ENCODE measurements around the gene PTEN. TPM values are rescaled to one million over a fixed set of nuclear protein-coding genes. Genes with fewer than 3 reads are reported as not detected.

The PTEN gene
- total RNA-seq, 6 experiments from 2014 or later = 49.3 to 72.7 (median 63.5) TPM

DNA sequence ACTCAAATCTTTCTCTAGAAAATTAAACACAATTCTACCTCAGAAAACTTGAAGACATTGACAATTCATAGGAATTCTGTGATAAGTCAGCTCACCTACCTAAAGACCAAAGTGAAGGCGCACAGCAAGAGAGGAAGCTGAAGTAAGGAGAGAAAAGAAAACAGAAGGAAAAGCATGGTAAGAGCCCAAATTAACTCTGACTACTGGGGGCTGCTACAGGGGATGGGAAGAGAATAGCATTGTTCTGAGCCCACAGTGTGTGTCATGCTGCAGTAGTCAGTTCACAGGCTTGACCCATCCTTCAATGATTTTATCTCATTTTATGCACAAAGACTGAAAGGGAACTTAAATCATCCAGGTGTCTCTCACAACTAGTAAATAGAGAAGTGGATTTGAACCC lies 111.3 kb downstream of the PTEN start:
- TF ChIP-seq CTCF (IDR thresholded peaks at IDR 0.05) = no peak
- H3K9me3 Mint-ChIP-seq = no peaks in the 10 kb centered on the region
- peaks cover 44% of the 10 kb centered on the region for H3K4me1 Mint-ChIP-seq (ENCODE audit: low read depth)
- no peak overlapping the region; the same call in 1 of the 2 replicates for H3K27ac Mint-ChIP-seq
- no peak overlapping the region for H3K4me3 Mint-ChIP-seq
- H3K27me3 Mint-ChIP-seq (ENCODE audit: insufficient read depth) = 0 out of 2 replicates have a peak, but pooled peaks cover 3% of the 10 kb centered on the region
- no peak for DNase-seq
- H3K36me3 Mint-ChIP-seq (ENCODE audit: low read depth) = peaks cover 6% of the 10 kb centered on the region

DNA sequence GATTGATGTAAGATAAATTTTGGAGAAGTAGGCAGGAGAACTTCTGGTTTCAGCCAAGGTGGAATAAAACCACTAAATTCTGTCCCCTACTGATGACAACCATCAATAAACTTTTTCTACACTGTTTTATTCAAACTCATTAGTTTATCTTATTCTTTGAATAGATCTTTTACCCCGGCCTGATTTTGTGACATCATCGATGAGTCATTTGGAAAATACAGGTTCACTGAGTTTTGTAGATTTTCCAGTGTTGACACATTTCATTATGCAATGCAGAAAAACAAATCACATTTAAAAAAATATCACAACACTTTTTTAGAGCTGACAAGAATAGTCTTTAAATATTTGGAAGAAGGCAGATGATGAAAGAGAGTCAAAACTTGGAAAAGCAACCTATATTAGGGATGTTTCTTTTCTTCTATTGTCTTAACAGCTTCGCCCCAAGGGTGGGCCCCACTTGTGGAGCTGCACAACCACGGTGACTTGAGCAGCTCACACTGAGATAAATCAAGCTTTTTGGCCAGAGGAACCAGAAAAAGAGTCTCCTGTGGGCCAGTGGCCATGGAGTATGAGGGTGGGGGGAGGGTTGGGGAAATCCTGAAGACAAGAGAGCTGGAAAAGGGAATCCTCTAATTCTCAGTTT lies 112.8 kb downstream of the PTEN start:
- peaks cover 44% of the 10 kb centered on the region for H3K4me1 Mint-ChIP-seq (ENCODE audit: low read depth)
- no peak for DNase-seq
- H3K4me3 Mint-ChIP-seq = no peak overlapping the region
- no peak overlapping the region for H3K27ac Mint-ChIP-seq
- 0 out of 2 replicates have a peak, but pooled peaks cover 3% of the 10 kb centered on the region for H3K27me3 Mint-ChIP-seq (ENCODE audit: insufficient read depth)
- no peak for TF ChIP-seq CTCF (IDR thresholded peaks at IDR 0.05)
- no peaks in the 10 kb centered on the region for H3K9me3 Mint-ChIP-seq
- peaks cover 6% of the 10 kb centered on the region for H3K36me3 Mint-ChIP-seq (ENCODE audit: low read depth)

GRCh38 chr10:87978166-87978565 lies 114.7 kb downstream of the PTEN start:
- TF ChIP-seq CTCF (IDR thresholded peaks at IDR 0.05) = no peak
- H3K4me1 Mint-ChIP-seq (ENCODE audit: low read depth) = peaks cover 30% of the 10 kb centered on the region
- H3K27ac Mint-ChIP-seq = no peak overlapping the region
- no peak for DNase-seq
- H3K36me3 Mint-ChIP-seq (ENCODE audit: low read depth) = no peaks in the 10 kb centered on the region
- no peaks in the 10 kb centered on the region for H3K27me3 Mint-ChIP-seq (ENCODE audit: insufficient read depth)
- no peaks in the 10 kb centered on the region for H3K9me3 Mint-ChIP-seq
- no peak overlapping the region for H3K4me3 Mint-ChIP-seq

DNA sequence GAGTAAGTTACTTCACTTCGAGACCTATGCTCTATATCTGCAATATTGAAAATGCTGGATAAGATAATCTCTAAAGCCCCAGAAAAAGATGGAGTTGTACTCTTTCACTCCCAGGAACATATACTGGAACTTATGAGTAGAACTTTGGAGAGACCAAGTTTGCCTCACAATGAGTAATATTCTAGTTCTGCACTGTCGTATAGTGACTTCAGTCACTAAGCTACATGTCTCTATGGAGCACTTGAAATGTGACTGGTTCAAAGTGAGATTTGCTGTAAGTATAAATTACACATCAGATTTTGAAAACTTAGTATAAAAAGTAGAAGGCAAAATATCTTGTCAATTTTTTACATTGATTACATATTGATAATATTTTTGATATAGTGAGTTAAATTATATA lies 116.4 kb downstream of the PTEN start:
- H3K4me3 Mint-ChIP-seq = no peak overlapping the region
- peaks cover 15% of the 10 kb centered on the region for H3K4me1 Mint-ChIP-seq (ENCODE audit: low read depth)
- no peak for TF ChIP-seq CTCF (IDR thresholded peaks at IDR 0.05)
- no peak for DNase-seq
- no peaks in the 10 kb centered on the region for H3K9me3 Mint-ChIP-seq
- no peaks in the 10 kb centered on the region for H3K36me3 Mint-ChIP-seq (ENCODE audit: low read depth)
- no peak overlapping the region for H3K27ac Mint-ChIP-seq
- no peaks in the 10 kb centered on the region for H3K27me3 Mint-ChIP-seq (ENCODE audit: insufficient read depth)

DNA sequence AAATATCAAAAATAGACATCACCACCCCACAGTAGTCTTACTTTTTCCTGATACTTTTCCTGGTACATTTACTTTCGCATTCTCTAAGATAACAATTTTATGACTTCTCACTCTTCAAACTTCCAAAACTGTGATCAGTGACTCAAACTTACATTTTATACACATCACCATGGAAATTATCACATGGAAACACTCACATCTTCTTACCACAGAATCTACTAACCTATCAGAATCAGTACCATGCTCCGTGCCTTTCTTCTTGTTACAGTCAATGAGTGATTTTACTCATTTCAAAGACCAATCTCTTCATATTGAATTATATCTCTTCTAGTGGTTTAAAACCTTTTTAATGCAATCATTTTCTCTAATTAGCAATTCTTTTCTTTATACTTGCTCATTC lies 120.3 kb downstream of the PTEN start:
- Mint-ChIP-seq H3K27me3 (ENCODE audit: insufficient read depth) (peaks cover 1% of the 10 kb centered on the region; the same call in 1 of the 2 replicates), H3K4me3 (no peak overlapping the region), H3K9me3 (no peaks in the 10 kb centered on the region), H3K4me1 (ENCODE audit: low read depth) (no peaks in the 10 kb centered on the region), H3K36me3 (ENCODE audit: low read depth) (no peaks in the 10 kb centered on the region), H3K27ac (no peak overlapping the region)
- no peak for TF ChIP-seq CTCF (IDR thresholded peaks at IDR 0.05)
- DNase-seq = no peak

Measured in HFFc6 (cell line).